ENCODE measurements around the gene ALG10.
"Not testable (repeated sequence)": the region's sequence is repeated elsewhere in the genome, so short reads cannot be mapped to it uniquely, and the experiment has no call there.

ALG10 gene

GRCh38 chr12:34022079-34022830, at the start of gene ALG10:
Gene ALG10, plus strand, starts transcription at chr12:34022496. Its CDS starts 104 bp downstream, at chr12:34022600.
- peak; percentile 95 for DNase-seq

GRCh38 chr12:33972884-33973283, 49.4 kb upstream of the ALG10 start:
- DNase-seq = not testable (repeated sequence)

DNA sequence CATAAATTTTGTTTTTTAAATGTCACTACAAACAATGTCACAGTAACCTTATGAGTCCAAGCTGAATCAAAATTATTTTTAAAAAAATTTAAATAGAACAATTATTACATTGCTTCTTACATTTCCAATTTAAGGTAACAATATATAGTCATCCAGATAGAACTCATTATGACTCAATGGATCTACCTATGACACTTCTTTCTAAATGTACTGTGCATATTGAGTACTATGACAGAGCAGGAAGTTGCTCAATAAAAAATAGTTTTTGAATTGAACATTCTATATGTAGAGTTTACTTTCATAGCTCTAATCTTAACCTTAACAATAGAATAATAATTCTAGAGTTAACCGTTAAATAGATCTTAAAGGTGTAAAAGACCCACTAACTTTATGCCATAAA, 44.4 kb upstream of the ALG10 start:
- no peak for DNase-seq

DNA sequence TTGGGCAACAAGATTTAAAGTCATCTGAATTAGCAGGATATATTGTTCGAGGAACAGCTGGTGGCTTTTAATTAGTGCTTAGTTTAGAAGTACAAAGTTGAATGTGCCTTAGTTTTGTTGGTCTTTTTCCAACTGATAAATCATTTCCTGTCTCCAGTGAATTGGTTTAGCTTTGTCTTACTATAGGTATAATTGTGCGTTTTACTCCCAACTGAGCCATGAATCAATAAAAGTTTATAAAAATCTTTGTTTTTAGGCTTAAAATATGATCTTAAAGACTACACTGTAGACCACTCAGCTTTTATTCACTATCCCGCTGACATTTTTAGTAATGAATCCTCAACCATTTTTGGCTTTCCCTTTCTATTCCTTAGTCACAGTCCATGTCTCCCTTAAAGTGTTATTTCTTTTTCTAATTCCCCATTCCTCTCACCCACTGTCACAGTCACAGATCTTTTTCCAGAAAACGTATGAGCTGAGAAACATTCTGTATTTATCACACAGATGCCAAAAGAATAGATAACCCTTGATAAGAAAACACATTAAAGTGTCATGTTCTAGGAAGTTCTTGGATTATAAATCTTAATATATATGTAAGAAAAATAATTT, 34.0 kb upstream of the ALG10 start:
- no peak for DNase-seq

DNA sequence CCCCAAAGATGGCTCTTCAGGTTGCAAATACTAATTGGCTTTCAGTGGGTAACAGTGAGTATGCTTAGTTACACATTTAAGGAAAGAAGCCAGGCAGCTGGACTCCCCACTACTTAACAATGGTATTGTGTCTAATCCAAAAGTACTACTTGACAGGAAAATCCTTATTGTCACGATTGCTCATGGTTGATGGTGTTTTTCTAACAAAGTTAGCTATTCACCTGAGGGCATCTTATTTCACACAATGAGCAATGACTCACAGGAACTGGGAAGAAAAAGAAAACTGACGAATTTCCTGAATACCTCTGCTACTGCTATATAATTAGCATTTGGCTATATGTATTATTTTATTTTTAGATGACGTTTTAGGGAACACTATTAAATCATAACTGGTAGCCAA, 33.4 kb upstream of the ALG10 start:
- DNase-seq = no peak

DNA sequence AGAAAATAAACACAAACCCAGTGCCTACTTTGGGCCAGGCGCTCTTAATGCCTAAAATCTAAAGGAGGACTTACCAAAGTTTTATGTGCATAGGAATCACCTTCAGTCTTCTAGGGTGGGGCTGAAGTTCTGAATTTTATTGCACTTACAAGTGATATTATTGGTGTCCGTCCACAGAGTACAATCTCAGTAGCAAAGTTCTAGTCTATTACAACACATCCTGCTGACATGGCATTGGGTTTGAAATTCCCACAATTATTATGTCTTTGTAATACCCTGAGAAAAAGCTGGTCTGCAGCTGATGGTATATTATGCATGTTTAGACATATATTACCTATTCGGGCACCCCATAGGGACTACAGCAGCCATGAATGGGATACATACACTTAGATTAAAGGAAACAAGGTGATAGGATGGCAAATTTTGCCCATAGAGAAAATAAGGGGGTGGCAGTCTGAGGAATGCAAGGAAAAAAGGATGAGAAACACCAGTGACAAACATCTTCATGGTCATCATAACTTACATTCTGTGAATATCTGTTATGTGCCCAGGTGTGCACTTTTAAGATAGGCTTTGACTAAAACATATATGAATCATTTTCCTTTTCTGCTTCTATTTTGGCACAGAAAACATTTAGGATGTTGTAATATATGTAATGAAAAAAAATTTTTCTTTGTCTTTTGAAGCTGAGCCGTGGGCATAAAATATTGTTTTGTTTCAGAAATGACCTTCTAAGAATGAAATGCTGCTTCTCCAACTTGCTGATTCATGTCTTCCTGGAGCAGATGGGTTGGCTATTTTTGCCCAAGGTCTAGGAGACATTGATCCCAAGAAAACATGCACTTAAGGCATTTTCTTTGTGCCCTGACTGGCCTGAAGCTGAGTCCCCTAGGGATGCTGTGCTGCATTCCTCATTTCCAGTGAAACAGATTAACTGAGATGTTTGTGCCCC, 27.2 kb upstream of the ALG10 start:
- no peak for DNase-seq

DNA sequence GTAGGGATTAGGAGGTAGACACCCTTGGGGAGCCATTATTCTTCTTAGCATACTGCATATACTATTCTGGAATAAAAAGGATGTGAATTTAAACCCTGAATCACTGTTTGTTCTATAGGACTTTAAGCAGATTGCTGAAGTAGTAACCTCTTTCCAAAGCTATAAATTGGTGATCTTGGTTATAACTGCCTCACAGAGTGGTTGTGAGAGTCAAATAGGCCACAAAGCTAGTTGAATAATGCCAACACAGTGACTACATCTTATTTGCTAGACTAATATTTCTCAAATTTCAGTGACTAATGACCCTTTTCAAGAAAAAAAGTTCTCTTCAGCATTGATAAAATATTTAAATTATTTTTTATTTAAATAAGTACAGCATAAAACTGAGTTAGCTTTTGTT, 13.5 kb upstream of the ALG10 start:
- DNase-seq = not testable (repeated sequence)

DNA sequence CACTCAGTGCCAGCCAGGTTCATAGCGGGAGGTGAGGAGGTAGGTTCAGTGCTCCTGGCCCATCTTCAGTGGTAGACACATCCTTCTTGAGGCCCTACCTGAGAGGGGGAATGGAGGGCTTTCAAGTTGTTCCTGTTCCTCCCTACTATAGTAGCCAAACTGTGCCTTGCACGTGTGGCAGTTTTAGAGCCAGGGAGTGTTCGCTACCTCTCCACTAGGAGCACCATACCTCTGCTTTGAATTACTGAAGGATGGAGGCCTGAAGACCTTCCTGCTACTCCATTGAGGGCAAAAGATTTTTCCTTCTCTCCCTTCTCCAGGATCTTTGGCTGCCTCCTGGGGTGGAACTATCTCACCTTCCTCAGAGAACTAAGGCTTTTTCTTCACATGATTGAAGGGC, 5.9 kb upstream of the ALG10 start:
- DNase-seq = no peak

- DNase-seq = no peak
Observed at GRCh38 chr12:34021071-34021470, 1.2 kb upstream of the ALG10 start.

- not testable (repeated sequence) for DNase-seq
Observed at GRCh38 chr12:34027661-34028060, 5.4 kb downstream of the ALG10 start.

DNA sequence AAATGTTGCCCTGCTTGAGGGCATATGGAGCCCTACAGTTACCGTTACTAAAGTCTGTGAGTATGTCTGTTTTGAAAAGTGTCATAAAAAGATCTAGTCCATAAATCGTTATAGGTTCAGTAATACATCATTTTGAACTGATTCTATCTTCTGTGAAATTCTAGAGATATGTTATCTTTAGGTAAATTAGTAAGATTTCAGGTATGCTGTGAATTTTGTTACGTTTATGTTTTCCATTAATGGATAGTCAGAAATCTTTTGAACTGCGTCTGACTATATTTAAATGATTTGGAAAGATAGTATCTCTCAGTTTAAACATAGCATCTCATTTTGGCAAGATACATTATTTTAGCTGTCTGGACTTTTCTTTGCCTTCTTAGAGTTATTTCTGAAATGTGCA, 8.3 kb downstream of the ALG10 start:
- DNase-seq = no peak

- no peak for DNase-seq
Observed at GRCh38 chr12:34033628-34034296, 11.5 kb downstream of the ALG10 start.

GRCh38 chr12:34038357-34038756, 16.1 kb downstream of the ALG10 start:
- DNase-seq = not testable (repeated sequence)

GRCh38 chr12:34046570-34046969, 24.3 kb downstream of the ALG10 start:
- no peak for DNase-seq

DNA sequence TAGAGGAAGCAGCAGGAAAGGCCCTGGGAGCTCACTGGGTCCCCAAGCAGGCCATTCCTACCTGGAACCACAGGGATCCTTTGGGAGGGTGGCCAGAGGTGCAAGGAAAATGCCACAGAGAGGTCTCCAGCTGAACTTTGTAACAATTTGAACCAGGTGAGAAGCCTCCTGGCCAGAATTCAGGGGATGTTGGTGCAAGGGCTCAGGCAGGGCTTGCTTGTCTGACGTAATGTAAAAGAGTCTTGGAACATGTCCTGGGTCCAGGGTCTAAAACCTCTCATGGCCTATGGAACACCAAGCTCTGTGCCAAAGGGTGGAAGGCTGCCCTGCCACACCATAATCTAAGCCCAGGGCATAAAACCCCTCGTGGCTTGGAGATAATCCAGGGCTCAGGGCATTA, 25.6 kb downstream of the ALG10 start:
- not testable (repeated sequence) for DNase-seq

DNA sequence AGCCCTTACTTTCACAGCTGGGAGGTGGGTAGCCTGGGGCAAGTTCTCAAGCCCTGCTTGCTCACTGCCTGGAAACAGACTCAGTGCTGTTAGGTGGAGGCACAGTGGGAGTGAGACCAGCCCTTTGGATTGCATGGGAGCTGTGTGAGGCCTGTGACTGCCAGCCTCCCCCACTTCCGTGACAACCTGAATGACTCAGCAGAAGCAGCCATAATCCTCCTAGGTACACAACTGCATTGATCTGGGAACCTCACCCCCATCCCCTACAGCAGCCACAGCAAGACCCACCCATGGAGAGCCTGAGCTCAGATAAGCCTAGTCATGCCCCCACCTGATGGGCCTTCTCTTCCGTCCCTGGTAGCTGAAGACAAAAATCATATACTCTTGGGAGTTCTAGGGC, 26.4 kb downstream of the ALG10 start:
- DNase-seq = no peak

DNA sequence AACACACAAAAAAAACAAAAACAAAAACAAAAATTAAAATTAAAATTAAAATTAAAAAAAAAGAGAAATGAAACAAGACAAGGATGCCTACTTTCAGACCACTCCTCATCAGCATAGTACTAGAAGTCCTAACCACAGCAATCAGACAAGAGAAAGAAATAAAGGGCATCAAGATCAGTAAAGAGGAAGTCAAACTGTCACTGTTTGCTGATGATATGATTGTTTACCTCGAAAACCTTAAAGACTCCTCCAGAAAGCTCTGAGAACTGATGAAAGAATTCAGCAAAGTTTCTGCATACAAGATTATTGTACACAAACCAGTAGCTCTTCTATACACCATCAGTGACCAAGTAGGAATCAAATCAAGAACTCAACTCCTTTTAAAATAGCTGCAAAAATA, 29.2 kb downstream of the ALG10 start:
- no peak for DNase-seq

DNA sequence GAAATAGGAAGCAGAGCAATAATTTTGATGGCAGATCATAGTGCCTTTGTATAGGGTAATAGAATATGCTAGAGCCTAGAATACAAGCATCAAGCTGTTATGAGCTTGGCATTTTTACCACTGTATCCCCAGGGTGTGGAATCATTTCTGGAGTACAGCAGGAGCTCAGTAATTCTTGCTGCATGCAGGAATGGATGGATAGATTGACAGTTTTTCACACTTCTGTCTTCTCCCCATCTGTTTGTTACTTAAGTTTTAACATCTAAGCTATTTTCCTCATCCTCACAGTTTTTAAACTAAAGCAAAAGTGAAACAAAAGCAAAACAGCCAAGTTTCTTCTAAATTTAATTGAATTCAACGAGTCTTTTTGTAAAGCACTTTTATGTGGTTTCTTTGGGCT, 32.6 kb downstream of the ALG10 start:
- no peak for DNase-seq
